Ishikawa (cell line): ENCODE measurements around the gene FAM50A.

Experiments used
- CEBPB ChIP-seq: IDR thresholded peaks from 2 replicates; pipeline ENCODE4 v1.6.1; 2012
- CREB1 ChIP-seq: IDR thresholded peaks from 2 replicates; pipeline ENCODE4 v1.6.1; 2012; ENCODE audit warnings: low read depth
- EGR1 ChIP-seq: IDR thresholded peaks from 2 replicates; pipeline ENCODE4 v1.6.1; 2012
- EP300 ChIP-seq: IDR thresholded peaks from 2 replicates; pipeline ENCODE4 v1.6.1; 2012; ENCODE audit warnings: borderline replicate concordance
- FOXM1 ChIP-seq: IDR thresholded peaks from 2 replicates; pipeline ENCODE4 v1.6.1; 2012; ENCODE audit warnings: low read depth, borderline replicate concordance
- NFIC ChIP-seq: IDR thresholded peaks from 2 replicates; pipeline ENCODE4 v1.6.1; 2012
- RAD21 ChIP-seq: IDR thresholded peaks from 2 replicates; pipeline ENCODE4 v1.6.1; 2012; ENCODE audit warnings: low read depth
- TAF1 ChIP-seq: IDR thresholded peaks from 2 replicates; pipeline ENCODE4 v1.6.1; 2012; ENCODE audit warnings: low read depth, mild to moderate bottlenecking
- TCF12 ChIP-seq: IDR thresholded peaks from 2 replicates; pipeline ENCODE4 v1.6.1; 2012; ENCODE audit warnings: low read depth
- TEAD4 ChIP-seq: IDR thresholded peaks from 2 replicates; pipeline ENCODE4 v1.6.1; 2012
- YY1 ChIP-seq: IDR thresholded peaks from 2 replicates; pipeline ENCODE4 v1.6.1; 2012; ENCODE audit warnings: low read depth
- ZBTB7A ChIP-seq: IDR thresholded peaks from 2 replicates; pipeline ENCODE4 v1.6.1; 2012; ENCODE audit warnings: low read depth
- TF ChIP-seq, protein P1 (sequence below): IDR thresholded peaks from 2 replicates; pipeline ENCODE4 v1.6.1; 2012
- TF ChIP-seq, protein P2 (sequence below): IDR thresholded peaks from 2 replicates; pipeline ENCODE4 v1.6.1; 2012
- TF ChIP-seq, protein P3 (sequence below): IDR thresholded peaks from 2 replicates; pipeline ENCODE4 v1.6.1; 2012; ENCODE audit warnings: low read depth, mild to moderate bottlenecking

Gene FAM50A

DNA sequence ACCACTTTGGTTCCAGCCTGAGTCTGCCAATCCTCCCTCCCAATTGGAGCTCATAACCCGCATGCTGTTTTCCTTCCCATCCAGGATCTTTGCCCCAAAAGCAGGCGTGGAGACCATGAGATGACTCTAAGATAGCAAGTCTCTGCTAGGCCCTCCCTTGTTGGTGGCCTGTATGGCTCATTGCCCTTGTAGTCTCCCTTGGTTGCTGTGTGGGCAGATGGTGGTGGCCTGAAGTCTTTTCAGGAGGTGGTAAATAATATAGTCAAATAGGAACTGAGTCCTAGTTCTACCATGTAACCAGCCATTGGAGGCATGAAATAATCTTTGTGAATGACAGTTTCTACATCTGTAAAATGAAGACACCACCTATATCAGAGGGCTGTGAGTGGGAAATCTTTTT lies 14.2 kb upstream of the FAM50A start:
- no peak for TF ChIP-seq NFIC
- no peak for TF ChIP-seq CEBPB
- no peak for TF ChIP-seq EP300
- TF ChIP-seq, protein P1, sequence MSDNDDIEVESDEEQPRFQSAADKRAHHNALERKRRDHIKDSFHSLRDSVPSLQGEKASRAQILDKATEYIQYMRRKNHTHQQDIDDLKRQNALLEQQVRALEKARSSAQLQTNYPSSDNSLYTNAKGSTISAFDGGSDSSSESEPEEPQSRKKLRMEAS = no peak
- TF ChIP-seq ZBTB7A = no peak
- TF ChIP-seq, protein P2, sequence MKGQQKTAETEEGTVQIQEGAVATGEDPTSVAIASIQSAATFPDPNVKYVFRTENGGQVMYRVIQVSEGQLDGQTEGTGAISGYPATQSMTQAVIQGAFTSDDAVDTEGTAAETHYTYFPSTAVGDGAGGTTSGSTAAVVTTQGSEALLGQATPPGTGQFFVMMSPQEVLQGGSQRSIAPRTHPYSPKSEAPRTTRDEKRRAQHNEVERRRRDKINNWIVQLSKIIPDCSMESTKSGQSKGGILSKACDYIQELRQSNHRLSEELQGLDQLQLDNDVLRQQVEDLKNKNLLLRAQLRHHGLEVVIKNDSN = no peak
- TF ChIP-seq RAD21 = no peak
- no peak for TF ChIP-seq FOXM1
- no peak for TF ChIP-seq TEAD4
- no peak for TF ChIP-seq TAF1
- no peak for TF ChIP-seq CREB1

DNA sequence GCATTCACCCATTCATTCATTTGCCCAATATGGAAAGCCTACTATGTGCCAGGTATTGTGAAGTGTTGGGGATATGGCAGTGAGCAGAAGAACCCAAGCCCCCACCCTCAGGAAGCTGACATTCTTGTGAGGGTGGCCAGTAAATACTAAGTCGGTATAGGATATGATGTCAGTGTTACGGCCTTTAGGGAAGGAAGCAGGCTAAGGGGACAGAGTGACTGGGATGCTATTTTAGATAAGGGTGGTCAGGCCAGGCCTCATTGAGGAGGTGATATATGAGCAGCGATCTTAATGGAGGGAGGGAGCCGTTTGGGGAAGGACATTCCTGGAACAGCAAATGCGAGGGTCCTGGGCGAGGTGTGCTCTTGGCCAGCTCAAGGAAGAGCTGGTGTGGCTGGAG lies 13.5 kb upstream of the FAM50A start:
- TF ChIP-seq TCF12 (no peak), EGR1 (no peak), NFIC (no peak)

DNA sequence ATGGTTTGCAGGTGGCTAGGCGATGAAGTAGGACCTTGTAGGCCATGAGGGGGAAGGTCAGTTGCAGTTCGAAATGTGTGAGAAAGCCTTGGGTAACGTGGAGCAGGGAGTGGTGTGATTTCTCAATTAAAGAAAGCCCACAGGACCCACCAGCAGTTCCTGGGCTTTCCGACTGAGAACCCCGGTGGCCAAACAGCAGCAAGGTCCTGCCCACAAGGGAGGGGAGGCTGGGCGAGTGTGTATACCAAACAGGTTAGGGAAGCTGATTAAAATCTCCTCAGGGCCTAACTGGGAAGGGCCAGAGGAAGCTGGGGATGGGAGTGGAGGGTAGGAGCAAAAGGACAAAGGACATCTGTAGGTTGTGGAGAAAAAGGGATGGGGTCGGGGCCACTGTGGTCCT lies 13.0 kb upstream of the FAM50A start:
- TF ChIP-seq, protein P2 = no peak
- TF ChIP-seq FOXM1 = no peak
- TF ChIP-seq CEBPB = no peak
- TF ChIP-seq TAF1 = no peak
- TF ChIP-seq, protein P3, sequence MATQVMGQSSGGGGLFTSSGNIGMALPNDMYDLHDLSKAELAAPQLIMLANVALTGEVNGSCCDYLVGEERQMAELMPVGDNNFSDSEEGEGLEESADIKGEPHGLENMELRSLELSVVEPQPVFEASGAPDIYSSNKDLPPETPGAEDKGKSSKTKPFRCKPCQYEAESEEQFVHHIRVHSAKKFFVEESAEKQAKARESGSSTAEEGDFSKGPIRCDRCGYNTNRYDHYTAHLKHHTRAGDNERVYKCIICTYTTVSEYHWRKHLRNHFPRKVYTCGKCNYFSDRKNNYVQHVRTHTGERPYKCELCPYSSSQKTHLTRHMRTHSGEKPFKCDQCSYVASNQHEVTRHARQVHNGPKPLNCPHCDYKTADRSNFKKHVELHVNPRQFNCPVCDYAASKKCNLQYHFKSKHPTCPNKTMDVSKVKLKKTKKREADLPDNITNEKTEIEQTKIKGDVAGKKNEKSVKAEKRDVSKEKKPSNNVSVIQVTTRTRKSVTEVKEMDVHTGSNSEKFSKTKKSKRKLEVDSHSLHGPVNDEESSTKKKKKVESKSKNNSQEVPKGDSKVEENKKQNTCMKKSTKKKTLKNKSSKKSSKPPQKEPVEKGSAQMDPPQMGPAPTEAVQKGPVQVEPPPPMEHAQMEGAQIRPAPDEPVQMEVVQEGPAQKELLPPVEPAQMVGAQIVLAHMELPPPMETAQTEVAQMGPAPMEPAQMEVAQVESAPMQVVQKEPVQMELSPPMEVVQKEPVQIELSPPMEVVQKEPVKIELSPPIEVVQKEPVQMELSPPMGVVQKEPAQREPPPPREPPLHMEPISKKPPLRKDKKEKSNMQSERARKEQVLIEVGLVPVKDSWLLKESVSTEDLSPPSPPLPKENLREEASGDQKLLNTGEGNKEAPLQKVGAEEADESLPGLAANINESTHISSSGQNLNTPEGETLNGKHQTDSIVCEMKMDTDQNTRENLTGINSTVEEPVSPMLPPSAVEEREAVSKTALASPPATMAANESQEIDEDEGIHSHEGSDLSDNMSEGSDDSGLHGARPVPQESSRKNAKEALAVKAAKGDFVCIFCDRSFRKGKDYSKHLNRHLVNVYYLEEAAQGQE = no peak
- TF ChIP-seq ZBTB7A = no peak
- no peak for TF ChIP-seq TEAD4
- TF ChIP-seq TCF12 = no peak
- TF ChIP-seq EGR1 = no peak
- TF ChIP-seq, protein P1 = no peak
- TF ChIP-seq YY1 = no peak
- TF ChIP-seq EP300 = no peak
- no peak for TF ChIP-seq RAD21
- no peak for TF ChIP-seq NFIC
- no peak for TF ChIP-seq CREB1

DNA sequence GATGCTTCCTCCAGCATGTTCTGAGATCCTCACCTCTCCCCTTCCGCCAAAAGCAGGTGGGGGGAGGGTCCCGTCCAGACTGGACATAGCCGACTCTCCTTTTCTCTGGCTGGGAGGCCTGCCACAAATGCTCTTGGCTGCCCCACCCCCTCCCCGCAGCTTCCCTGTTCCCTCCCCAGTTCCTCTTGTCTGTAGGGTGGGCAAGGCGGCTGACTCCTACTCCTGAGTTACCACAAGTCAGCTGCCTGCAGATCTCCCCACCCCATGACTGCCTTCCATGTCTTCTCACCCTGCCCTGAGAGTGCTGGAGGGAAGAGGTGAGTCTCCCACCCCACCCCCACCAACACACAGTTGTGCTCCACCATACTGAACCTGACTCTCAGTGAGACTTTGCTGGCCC lies 12.6 kb upstream of the FAM50A start:
- no peak for TF ChIP-seq CREB1
- no peak for TF ChIP-seq EP300
- TF ChIP-seq TEAD4 = no peak
- no peak for TF ChIP-seq YY1
- TF ChIP-seq, protein P2 = no peak
- TF ChIP-seq CEBPB = no peak
- TF ChIP-seq, protein P1 = no peak
- TF ChIP-seq RAD21 = no peak
- no peak for TF ChIP-seq ZBTB7A
- no peak for TF ChIP-seq TCF12
- TF ChIP-seq TAF1 = no peak

DNA sequence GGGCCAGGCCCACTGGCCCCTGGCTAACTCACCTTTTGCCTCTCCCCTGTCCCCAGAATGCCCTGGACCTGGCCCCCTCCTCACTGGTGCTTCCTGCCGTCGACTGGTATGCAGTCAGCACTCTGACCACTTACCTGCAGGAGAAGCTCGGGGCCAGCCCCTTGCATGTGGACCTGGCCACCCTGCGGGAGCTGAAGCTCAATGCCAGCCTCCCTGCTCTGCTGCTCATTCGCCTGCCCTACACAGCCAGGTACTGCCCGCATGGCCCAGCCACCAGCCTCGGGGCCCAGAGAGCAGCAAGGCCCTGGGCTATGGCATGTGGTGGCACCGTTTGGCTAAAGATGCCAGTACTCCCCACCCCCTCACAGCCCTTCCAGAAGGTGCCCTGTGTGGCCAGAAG lies 11.7 kb upstream of the FAM50A start:
- TF ChIP-seq FOXM1 (no peak), CREB1 (no peak), TEAD4 (no peak), YY1 (no peak), CEBPB (no peak), RAD21 (no peak), EGR1 (no peak), NFIC (no peak), EP300 (no peak), ZBTB7A (no peak), TCF12 (no peak), TAF1 (no peak)
- TF ChIP-seq, protein P2 = no peak
- TF ChIP-seq, protein P3 = no peak
- TF ChIP-seq, protein P1 = no peak
